Panc1 (cell line): ENCODE data around the gene TNFAIP8L3. TPM values are rescaled to one million over a fixed set of nuclear protein-coding genes. Genes with fewer than 3 reads are reported as not detected.
"Not testable (repeated sequence)": the region's sequence is repeated elsewhere in the genome, so short reads cannot be mapped to it uniquely, and the experiment has no call there.

ENCODE experiments used
- ATAC-seq: fragments of 200-7000 bp; cut with Tn5 transposase; 2 replicates; pipeline ENCODE4 v1.9.1; 2020; ENCODE audit warnings: mild to moderate bottlenecking, moderate library complexity
- BruUV-seq: library from RNA; stranded (reverse); fragments of 400-500 nt; replicated peaks from 2 replicates; lab custom pipeline; 2021; lab: Mats Ljungman, UMichigan
- CTCF ChIA-PET: fragments of 300-600 bp; sonication (Branson Sonifier 250); formaldehyde crosslinking; loops from one replicate; lab custom pipeline; 2022; ENCODE audit warnings: antibody characterized with exemption; lab: Charles Lee
- POLR2A ChIA-PET: fragments of 300-600 bp; sonication (Branson Sonifier 250); formaldehyde crosslinking; loops from one replicate; lab custom pipeline; 2022; ENCODE audit warnings: antibody characterized with exemption; lab: Charles Lee
- DNase-seq: peaks from one replicate; pipeline ENCODE4 v3.0.0-alpha.2; 2010; ENCODE audit warnings: low read depth, low spot score
- H3K27ac ChIP-seq: 2 replicates; pipeline ENCODE4 v1.5.1; 2011; ENCODE audit warnings: mild to moderate bottlenecking, low read length, inconsistent platforms
- H3K27me3 ChIP-seq: fragments of 200-500 bp; sonication (Bioruptor generic); 2 replicates; pipeline ENCODE4 v1.6.0; 2014; ENCODE audit warnings: low read length, inconsistent platforms; ENCODE audit not compliant: control insufficient read depth, insufficient read depth
- H3K36me3 ChIP-seq: fragments of 200-500 bp; sonication (Bioruptor generic); 2 replicates; pipeline ENCODE4 v1.5.1; 2014; ENCODE audit warnings: inconsistent platforms, mild to moderate bottlenecking, low read length, moderate library complexity; ENCODE audit not compliant: control insufficient read depth, insufficient read depth
- H3K4me1 ChIP-seq: 2 replicates; pipeline ENCODE4 v1.5.1; 2011; ENCODE audit warnings: inconsistent platforms, mild to moderate bottlenecking, low read length, moderate library complexity; ENCODE audit not compliant: control insufficient read depth, insufficient read depth
- H3K4me3 ChIP-seq, 2 experiments: 2 replicates each; pipeline ENCODE4 v1.5.1; 2011 to 2012; ENCODE audit warnings: low read depth in 2 of 2, low read length in 2 of 2, mild to moderate bottlenecking in 2 of 2, inconsistent platforms in 1 of 2, moderate library complexity in 1 of 2
- H3K9me3 ChIP-seq: fragments of 200-500 bp; sonication (Bioruptor generic); 2 replicates; pipeline ENCODE4 v1.5.1; 2014; ENCODE audit warnings: low read depth, mild to moderate bottlenecking, inconsistent platforms, low read length, moderate library complexity; ENCODE audit not compliant: control insufficient read depth, insufficient read depth
- CTCF ChIP-seq: fragments of 450-650 bp; IDR thresholded peaks from 2 replicates; pipeline ENCODE4 v1.5.1; 2017; ENCODE audit warnings: mild to moderate bottlenecking
- POLR2AphosphoS5 ChIP-seq: IDR thresholded peaks from 2 replicates; pipeline ENCODE4 v1.6.1; 2012; ENCODE audit warnings: mild to moderate bottlenecking, low read depth, low read length, moderate library complexity
- REST ChIP-seq, 2 experiments: IDR thresholded peaks; 2 replicates each; pipeline ENCODE4 v1.6.1; 2011 to 2012; ENCODE audit warnings: low read depth in 2 of 2, control low read depth in 1 of 2, low read length in 1 of 2, mild to moderate bottlenecking in 1 of 2, moderate library complexity in 1 of 2; ENCODE audit not compliant: insufficient read depth in 1 of 2
- SIN3A ChIP-seq: IDR thresholded peaks from 2 replicates; pipeline ENCODE4 v1.6.1; 2012; ENCODE audit warnings: low read depth, mild to moderate bottlenecking, low read length, moderate library complexity, borderline replicate concordance; ENCODE audit not compliant: insufficient read depth
- TCF7L2 ChIP-seq: IDR thresholded peaks from 2 replicates; pipeline ENCODE4 v1.6.1; 2011; ENCODE audit warnings: mild to moderate bottlenecking, low read depth, low read length, inconsistent platforms
- in situ Hi-C: cut with HindIII; loops from 2 replicates; pipeline ENCODE4 v1.10.0; 2016; ENCODE audit warnings: low sequenced_read_pairs, low pct_unique_long_range_greater_than_20kb
- intact Hi-C: fragments of 100-400 bp; cut with micrococcal nuclease; formaldehyde crosslinking; loops from one replicate; pipeline ENCODE4 v1.10.0; 2022; ENCODE audit not compliant: unreplicated experiment
- total RNA-seq: library from RNA; stranded (reverse); gene quantifications from one replicate; pipeline ENCODE4 v1.2.1, GENCODE V29; 2021; ENCODE audit not compliant: unreplicated experiment

TNFAIP8L3 gene
- total RNA-seq, 1 experiment from 2014 or later, result 1.0 TPM

GRCh38 chr15:51038162-51038973 is 56.3 kb downstream of the TNFAIP8L3 start:
- H3K36me3 ChIP-seq, result no peaks in the 10 kb centered on the region
- in situ Hi-C loops (no loop called here), intact Hi-C loops (no loop called here)
- BruUV-seq, result no TSS peak
- H3K9me3 ChIP-seq, result no peaks in the 10 kb centered on the region
- no peaks in the 10 kb centered on the region for H3K27me3 ChIP-seq
- DNase-seq, result no peak
- no peak for TF ChIP-seq SIN3A
- TF ChIP-seq CTCF, result peak; percentile 14; the same call in 1 of the 2 replicates
- TF ChIP-seq POLR2AphosphoS5, result no peak
- no peak for TF ChIP-seq REST (IDR thresholded peaks at IDR 0.05; ENCODE audit: insufficient read depth in 1 of 2, low read depth in 2 of 2, low read length in 1 of 2)
- TF ChIP-seq TCF7L2, result no peak
- CTCF ChIA-PET, result interaction anchor here (0.6 kb wide), 1 partner anchor 93 kb away, joined by 7 read pairs; no protein-coding TSS in a partner anchor
- POLR2A ChIA-PET, result no interaction called here
- peaks cover 4% of the 10 kb centered on the region for H3K4me1 ChIP-seq
- peak overlapping the region; percentile 39 to 71 for H3K4me3 ChIP-seq
- peak; percentile 83 for ATAC-seq
- H3K27ac ChIP-seq, result peak overlapping the region; percentile 77

- ATAC-seq, H3K4me1 ChIP-seq, DNase-seq, POLR2A ChIA-PET, intact Hi-C loops, H3K36me3 ChIP-seq, CTCF ChIA-PET, in situ Hi-C loops, H3K27me3 ChIP-seq, H3K9me3 ChIP-seq: not testable (repeated sequence)
- BruUV-seq, result TSS peak; percentile 69
- Histone ChIP-seq H3K27ac (peak overlapping the region; percentile 77), H3K4me3 (peak overlapping the region; percentile 39 to 71)
Observed at GRCh38 chr15:51037474-51037873, 57.2 kb downstream of the TNFAIP8L3 start.
